GM12892 (cell line): ENCODE measurements around the gene CCL11.

Source experiments
- POLR2A ChIP-seq: IDR thresholded peaks from 2 replicates; pipeline ENCODE4 v1.6.1; 2011; ENCODE audit warnings: low read depth, low read length, control low read depth
- POLR2AphosphoS5 ChIP-seq: IDR thresholded peaks from 2 replicates; pipeline ENCODE4 v1.6.1; 2011; ENCODE audit warnings: low read depth, low read length, control low read depth
- TAF1 ChIP-seq: IDR thresholded peaks from 2 replicates; pipeline ENCODE4 v1.6.1; 2011; ENCODE audit warnings: low read depth, mild to moderate bottlenecking, control low read depth, low read length, borderline replicate concordance

GRCh38 chr17:34314279-34314678 is 28.7 kb downstream of the CCL11 start:
- TF ChIP-seq POLR2A (no peak), TAF1 (no peak), POLR2AphosphoS5 (no peak)
